ENCODE measurements around the gene MBNL1. TPM values are rescaled to one million over a fixed set of nuclear protein-coding genes. Genes with fewer than 3 reads are reported as not detected.

MBNL1 gene
- total RNA-seq, 1 experiment from 2014 or later = 139 TPM

- no peak overlapping the region for H3K4me3 Mint-ChIP-seq (ENCODE audit: unreplicated experiment)
- no peak overlapping the region for H3K27ac Mint-ChIP-seq (ENCODE audit: low read depth, unreplicated experiment)
Observed at GRCh38 chr3:152511904-152512303, 243.2 kb downstream of the MBNL1 start.

GRCh38 chr3:152513301-152513960 lies 244.7 kb downstream of the MBNL1 start:
- CTCF ChIA-PET = interaction anchor here (0.8 to 2.8 kb wide), 3 partner anchors 8 to 42 kb away, joined by 3 to 15 read pairs (median 8); no protein-coding TSS in a partner anchor
- intact Hi-C loops (cut with micrococcal nuclease) = no loop called here
- Mint-ChIP-seq H3K27ac (ENCODE audit: low read depth, unreplicated experiment) (no peak overlapping the region), H3K4me3 (ENCODE audit: unreplicated experiment) (no peak overlapping the region), H3K4me1 (ENCODE audit: insufficient read depth, unreplicated experiment) (no peaks in the 10 kb centered on the region), H3K36me3 (ENCODE audit: insufficient read depth, unreplicated experiment) (no peaks in the 10 kb centered on the region), H3K27me3 (ENCODE audit: insufficient read depth, unreplicated experiment) (no peaks in the 10 kb centered on the region), H3K9me3 (ENCODE audit: unreplicated experiment) (no peaks in the 10 kb centered on the region)
- no TSS peak for BruUV-seq (replicated peaks)
- TF ChIP-seq CTCF (IDR thresholded peaks at IDR 0.05; ENCODE audit: unreplicated experiment) = no peak
- DNase-seq (ENCODE audit: unreplicated experiment) = no peak
- POLR2A ChIA-PET = interaction anchor here (0.6 kb wide), 1 partner anchor 611 kb away, joined by 3 read pairs; no protein-coding TSS in a partner anchor

More at GRCh38 chr3:152511904-152512303, 243.2 kb downstream of the MBNL1 start:
- no TSS peak for BruUV-seq (replicated peaks)
- no peak for TF ChIP-seq CTCF (IDR thresholded peaks at IDR 0.05; ENCODE audit: unreplicated experiment)
- H3K9me3 Mint-ChIP-seq (ENCODE audit: unreplicated experiment) = no peaks in the 10 kb centered on the region
- DNase-seq (ENCODE audit: unreplicated experiment) = no peak
- no peaks in the 10 kb centered on the region for H3K36me3 Mint-ChIP-seq (ENCODE audit: insufficient read depth, unreplicated experiment)
- no peaks in the 10 kb centered on the region for H3K27me3 Mint-ChIP-seq (ENCODE audit: insufficient read depth, unreplicated experiment)
- CTCF ChIA-PET = interaction anchor here (1.0 to 2.8 kb wide), 5 partner anchors 13 to 450 kb away, joined by 3 to 15 read pairs (median 7); no protein-coding TSS in a partner anchor
- POLR2A ChIA-PET = no interaction called here
- no peaks in the 10 kb centered on the region for H3K4me1 Mint-ChIP-seq (ENCODE audit: insufficient read depth, unreplicated experiment)
- intact Hi-C loops (cut with micrococcal nuclease) = no loop called here

Measured in MCF 10A (cell line).